ENCODE data around the gene SLC4A4. TPM values are rescaled to one million over a fixed set of nuclear protein-coding genes. Genes with fewer than 3 reads are reported as not detected.

Gene SLC4A4
- total and polyA plus RNA-seq, 4 donors: 0.13 to 6.2 (median 2.9) TPM

DNA sequence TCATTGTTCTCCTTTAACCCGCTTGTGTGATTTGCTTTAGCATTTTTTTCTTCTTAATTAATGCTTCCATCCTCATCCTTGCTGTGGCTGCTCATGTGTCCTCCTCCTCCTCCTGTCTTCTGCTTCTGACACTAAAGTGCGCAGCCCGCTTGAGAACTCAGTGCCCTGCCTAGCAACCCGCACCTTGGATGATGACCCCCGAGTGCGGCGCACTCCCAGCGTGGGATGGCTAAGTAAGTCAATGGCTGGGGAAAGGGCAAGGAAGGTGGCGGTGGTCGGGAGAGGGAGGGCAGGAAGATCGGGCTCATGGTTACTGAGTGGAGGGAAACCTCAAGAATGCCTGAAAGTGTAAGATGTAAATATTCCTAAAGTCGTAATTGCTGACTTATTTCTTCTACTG is 30.1 kb downstream of the SLC4A4 start:
- Histone ChIP-seq H3K9me3 (ENCODE audit: control insufficient read depth, low read length) (no peaks in the 10 kb centered on the region), H3K4me3 (ENCODE audit: low read length in 2 of 2) (no peak overlapping the region), H3K27ac (ENCODE audit: low read depth in 1 of 2, low read length in 2 of 2) (no peak overlapping the region), H3K4me1 (ENCODE audit: control insufficient read depth in 1 of 2, insufficient read depth in 2 of 2, low read length in 2 of 2) (no peaks in the 10 kb centered on the region), H3K36me3 (ENCODE audit: control insufficient read depth in 1 of 2, insufficient read depth in 2 of 2, low read length in 1 of 2) (no peaks in the 10 kb centered on the region), H3K27me3 (ENCODE audit: control insufficient read depth in 1 of 2, insufficient read depth in 2 of 2, low read length in 1 of 2) (no peaks in the 10 kb centered on the region)
- ATAC-seq (ENCODE audit: low FRiP score) (no peak), DNase-seq (peak; percentile 29 to 46)
- WGBS, 2 donors: 97 to 99% methylated on average over 12 of the region's 12 CpGs
- intact Hi-C loops (cut with DNase I): no loop called here

DNA sequence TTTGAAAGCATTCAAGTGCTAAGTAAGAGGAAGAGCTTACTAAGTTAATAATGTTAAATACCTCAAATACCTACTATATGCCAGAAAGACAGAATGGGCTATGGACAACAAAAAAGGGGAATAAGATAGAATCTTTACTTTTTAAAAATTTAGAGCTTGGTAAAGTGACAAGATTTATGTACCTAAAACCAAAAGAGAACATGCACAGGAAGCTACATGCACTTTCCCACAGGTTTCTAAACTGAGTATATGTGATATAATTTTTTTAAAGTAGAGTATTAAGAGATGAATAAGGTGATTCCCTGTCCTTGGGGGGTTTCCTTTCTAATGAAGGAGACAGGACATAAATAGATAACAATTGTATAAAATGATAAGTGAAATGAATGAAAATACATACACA is 30.7 kb downstream of the SLC4A4 start:
- Histone ChIP-seq H3K4me3 (ENCODE audit: low read length in 2 of 2) (no peak overlapping the region), H3K9me3 (ENCODE audit: control insufficient read depth, low read length) (no peaks in the 10 kb centered on the region), H3K27me3 (ENCODE audit: control insufficient read depth in 1 of 2, insufficient read depth in 2 of 2, low read length in 1 of 2) (no peaks in the 10 kb centered on the region), H3K36me3 (ENCODE audit: control insufficient read depth in 1 of 2, insufficient read depth in 2 of 2, low read length in 1 of 2) (no peaks in the 10 kb centered on the region), H3K27ac (ENCODE audit: low read depth in 1 of 2, low read length in 2 of 2) (no peak overlapping the region), H3K4me1 (ENCODE audit: control insufficient read depth in 1 of 2, insufficient read depth in 2 of 2, low read length in 2 of 2) (no peaks in the 10 kb centered on the region)
- ATAC-seq (ENCODE audit: low FRiP score) (no peak), DNase-seq (no peak)
- intact Hi-C loops (cut with DNase I): no loop called here

GRCh38 chr4:71375494-71375893 is 36.7 kb downstream of the SLC4A4 start:
- H3K27me3 ChIP-seq (ENCODE audit: control insufficient read depth in 1 of 2, insufficient read depth in 2 of 2, low read length in 1 of 2): no peaks in the 10 kb centered on the region
- H3K36me3 ChIP-seq (ENCODE audit: control insufficient read depth in 1 of 2, insufficient read depth in 2 of 2, low read length in 1 of 2): no peaks in the 10 kb centered on the region
- intact Hi-C loops (cut with DNase I): no loop called here
- H3K9me3 ChIP-seq (ENCODE audit: control insufficient read depth, low read length): no peaks in the 10 kb centered on the region
- H3K4me3 ChIP-seq (ENCODE audit: low read length in 2 of 2): no peak overlapping the region
- DNase-seq (no peak), ATAC-seq (ENCODE audit: low FRiP score) (no peak)
- H3K4me1 ChIP-seq (ENCODE audit: control insufficient read depth in 1 of 2, insufficient read depth in 2 of 2, low read length in 2 of 2): no peaks in the 10 kb centered on the region
- H3K27ac ChIP-seq (ENCODE audit: low read depth in 1 of 2, low read length in 2 of 2): no peak overlapping the region
- WGBS, 2 donors: 97 to 99% methylated on average over 2 of the region's 2 CpGs

GRCh38 chr4:71377561-71377960 is 38.7 kb downstream of the SLC4A4 start:
- intact Hi-C loops (cut with DNase I): no loop called here
- Histone ChIP-seq H3K27me3 (ENCODE audit: control insufficient read depth in 1 of 2, insufficient read depth in 2 of 2, low read length in 1 of 2) (no peaks in the 10 kb centered on the region), H3K36me3 (ENCODE audit: control insufficient read depth in 1 of 2, insufficient read depth in 2 of 2, low read length in 1 of 2) (no peaks in the 10 kb centered on the region), H3K27ac (ENCODE audit: low read depth in 1 of 2, low read length in 2 of 2) (no peak overlapping the region), H3K4me1 (ENCODE audit: control insufficient read depth in 1 of 2, insufficient read depth in 2 of 2, low read length in 2 of 2) (no peaks in the 10 kb centered on the region), H3K9me3 (ENCODE audit: control insufficient read depth, low read length) (no peaks in the 10 kb centered on the region), H3K4me3 (ENCODE audit: low read length in 2 of 2) (no peak overlapping the region)
- no peak for ATAC-seq (ENCODE audit: low FRiP score)
- DNase-seq: no peak
- WGBS, 2 donors: 83 to 85% methylated on average over 4 of the region's 4 CpGs

DNA sequence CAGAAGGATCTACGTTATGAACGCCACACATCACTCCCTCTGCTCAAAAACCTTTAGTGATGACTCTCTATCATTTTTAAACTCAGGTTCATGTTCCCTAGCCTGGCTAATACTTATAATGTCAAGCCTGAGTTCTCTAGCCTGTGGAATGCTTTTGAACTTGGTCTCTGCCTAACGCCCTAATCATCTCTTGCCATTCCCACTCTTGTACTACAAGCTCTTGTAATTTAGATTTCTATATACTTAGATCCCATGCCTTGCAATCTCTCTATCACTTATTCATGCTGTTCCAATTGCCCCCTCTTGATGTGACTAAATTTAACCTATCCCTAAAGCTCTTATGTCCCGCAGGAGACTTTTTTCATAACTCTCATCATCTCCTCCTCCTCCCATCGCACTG is 40.3 kb downstream of the SLC4A4 start:
- ATAC-seq (ENCODE audit: low FRiP score): no peak
- Histone ChIP-seq H3K36me3 (ENCODE audit: control insufficient read depth in 1 of 2, insufficient read depth in 2 of 2, low read length in 1 of 2) (no peaks in the 10 kb centered on the region), H3K4me1 (ENCODE audit: control insufficient read depth in 1 of 2, insufficient read depth in 2 of 2, low read length in 2 of 2) (no peaks in the 10 kb centered on the region), H3K4me3 (ENCODE audit: low read length in 2 of 2) (no peak overlapping the region), H3K9me3 (ENCODE audit: control insufficient read depth, low read length) (no peaks in the 10 kb centered on the region), H3K27me3 (ENCODE audit: control insufficient read depth in 1 of 2, insufficient read depth in 2 of 2, low read length in 1 of 2) (no peaks in the 10 kb centered on the region), H3K27ac (ENCODE audit: low read depth in 1 of 2, low read length in 2 of 2) (no peak overlapping the region)
- WGBS, 2 donors: 95 to 97% methylated on average over 5 of the region's 5 CpGs
- intact Hi-C loops (cut with DNase I): no loop called here
- DNase-seq: no peak

DNA sequence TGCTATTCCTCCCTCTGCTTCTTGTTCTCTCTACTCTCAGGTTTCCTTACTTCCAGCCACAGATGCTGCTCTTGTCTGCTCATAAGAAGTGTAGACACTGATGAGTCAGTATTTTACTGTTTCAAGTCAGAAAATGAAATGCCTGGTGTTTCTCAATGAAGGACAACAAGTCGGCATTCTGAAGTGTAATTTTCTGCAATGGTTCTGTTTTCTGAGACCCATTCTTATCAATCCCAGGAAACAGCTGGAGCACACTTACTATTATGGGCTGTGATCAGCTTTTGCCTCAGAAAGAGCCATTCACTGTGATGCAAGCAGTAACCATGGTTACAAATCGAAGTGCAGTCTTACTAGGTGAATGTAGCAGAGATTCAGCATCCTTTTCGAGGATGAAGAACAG is 42.0 kb downstream of the SLC4A4 start:
- intact Hi-C loops (cut with DNase I): loop anchor here in 1 of 2 donors (10.0 kb wide), 1 partner anchor 146 kb away; no protein-coding TSS in a partner anchor
- H3K9me3 ChIP-seq (ENCODE audit: control insufficient read depth, low read length): no peaks in the 10 kb centered on the region
- WGBS, 2 donors: 81 to 93% methylated on average over 3 of the region's 3 CpGs
- DNase-seq: no peak
- no peak for ATAC-seq (ENCODE audit: low FRiP score)
- no peaks in the 10 kb centered on the region for H3K4me1 ChIP-seq (ENCODE audit: control insufficient read depth in 1 of 2, insufficient read depth in 2 of 2, low read length in 2 of 2)
- H3K27ac ChIP-seq (ENCODE audit: low read depth in 1 of 2, low read length in 2 of 2): no peak overlapping the region
- H3K36me3 ChIP-seq (ENCODE audit: control insufficient read depth in 1 of 2, insufficient read depth in 2 of 2, low read length in 1 of 2): no peaks in the 10 kb centered on the region
- no peaks in the 10 kb centered on the region for H3K27me3 ChIP-seq (ENCODE audit: control insufficient read depth in 1 of 2, insufficient read depth in 2 of 2, low read length in 1 of 2)
- H3K4me3 ChIP-seq (ENCODE audit: low read length in 2 of 2): no peak overlapping the region

GRCh38 chr4:71382125-71382899 is 43.5 kb downstream of the SLC4A4 start:
- Histone ChIP-seq H3K27me3 (ENCODE audit: control insufficient read depth in 1 of 2, insufficient read depth in 2 of 2, low read length in 1 of 2) (no peaks in the 10 kb centered on the region), H3K36me3 (ENCODE audit: control insufficient read depth in 1 of 2, insufficient read depth in 2 of 2, low read length in 1 of 2) (no peaks in the 10 kb centered on the region), H3K4me1 (ENCODE audit: control insufficient read depth in 1 of 2, insufficient read depth in 2 of 2, low read length in 2 of 2) (no peaks in the 10 kb centered on the region), H3K9me3 (ENCODE audit: control insufficient read depth, low read length) (no peaks in the 10 kb centered on the region), H3K4me3 (ENCODE audit: low read length in 2 of 2) (no peak overlapping the region), H3K27ac (ENCODE audit: low read depth in 1 of 2, low read length in 2 of 2) (no peak overlapping the region)
- intact Hi-C loops (cut with DNase I): loop anchor here in 1 of 2 donors (10.0 kb wide), 1 partner anchor 148 kb away; no protein-coding TSS in a partner anchor
- DNase-seq (no peak), ATAC-seq (ENCODE audit: low FRiP score) (no peak)
- 97 to 100% methylated on average over 3 of the region's 3 CpGs for WGBS, 2 donors

- Histone ChIP-seq H3K9me3 (ENCODE audit: control insufficient read depth, low read length) (no peaks in the 10 kb centered on the region), H3K36me3 (ENCODE audit: control insufficient read depth in 1 of 2, insufficient read depth in 2 of 2, low read length in 1 of 2) (no peaks in the 10 kb centered on the region), H3K27ac (ENCODE audit: low read depth in 1 of 2, low read length in 2 of 2) (no peak overlapping the region), H3K27me3 (ENCODE audit: control insufficient read depth in 1 of 2, insufficient read depth in 2 of 2, low read length in 1 of 2) (no peaks in the 10 kb centered on the region), H3K4me3 (ENCODE audit: low read length in 2 of 2) (no peak overlapping the region), H3K4me1 (ENCODE audit: control insufficient read depth in 1 of 2, insufficient read depth in 2 of 2, low read length in 2 of 2) (no peaks in the 10 kb centered on the region)
- ATAC-seq (ENCODE audit: low FRiP score) (no peak), DNase-seq (no peak)
- 92 to 93% methylated on average over 3 of the region's 3 CpGs for WGBS, 2 donors
- intact Hi-C loops (cut with DNase I): loop anchor here in 1 of 2 donors (10.0 kb wide), 1 partner anchor 148 kb away; no protein-coding TSS in a partner anchor
These were observed 44.2 kb downstream of the SLC4A4 start for GRCh38 chr4:71382900-71383560.

DNA sequence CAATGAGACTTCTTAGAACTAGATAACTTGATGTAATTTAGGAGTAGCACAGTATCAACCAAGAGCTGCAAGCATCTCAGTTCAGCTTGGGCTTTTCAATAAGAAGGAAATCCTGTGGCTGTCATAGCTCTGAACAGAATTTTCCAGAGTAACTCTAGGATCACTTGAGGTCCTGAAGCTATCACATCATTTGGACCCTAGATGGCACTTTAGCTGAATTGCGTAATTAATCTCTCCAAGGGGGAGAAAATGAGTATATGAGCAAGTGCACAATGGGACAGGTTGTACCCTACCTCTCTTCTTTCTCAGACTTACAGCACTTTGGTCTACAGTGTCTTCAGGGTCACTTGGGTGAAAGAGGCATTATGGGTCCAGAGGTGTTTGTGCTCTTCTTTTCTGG is 45.2 kb downstream of the SLC4A4 start:
- Histone ChIP-seq H3K4me3 (ENCODE audit: low read length in 2 of 2) (no peak overlapping the region), H3K9me3 (ENCODE audit: control insufficient read depth, low read length) (no peaks in the 10 kb centered on the region), H3K27me3 (ENCODE audit: control insufficient read depth in 1 of 2, insufficient read depth in 2 of 2, low read length in 1 of 2) (no peaks in the 10 kb centered on the region), H3K4me1 (ENCODE audit: control insufficient read depth in 1 of 2, insufficient read depth in 2 of 2, low read length in 2 of 2) (no peaks in the 10 kb centered on the region), H3K27ac (ENCODE audit: low read depth in 1 of 2, low read length in 2 of 2) (no peak overlapping the region), H3K36me3 (ENCODE audit: control insufficient read depth in 1 of 2, insufficient read depth in 2 of 2, low read length in 1 of 2) (no peaks in the 10 kb centered on the region)
- intact Hi-C loops (cut with DNase I): loop anchor here in 1 of 2 donors (10.0 kb wide), 1 partner anchor 149 kb away; no protein-coding TSS in a partner anchor
- no peak for ATAC-seq (ENCODE audit: low FRiP score)
- WGBS, 2 donors: 99 to 100% methylated on average over 1 of the region's 1 CpG
- DNase-seq: no peak

Data from aorta (tissue), 5 donors.